ENCODE data around the gene SLC35E3. TPM values are rescaled to one million over a fixed set of nuclear protein-coding genes. Genes with fewer than 3 reads are reported as not detected.

The SLC35E3 gene
- total RNA-seq, 5 donors from 2014 or later (not counting 1 experiment from before 2014, with no cell fraction given), result 6.4 to 10.8 (median 9.7) TPM

DNA sequence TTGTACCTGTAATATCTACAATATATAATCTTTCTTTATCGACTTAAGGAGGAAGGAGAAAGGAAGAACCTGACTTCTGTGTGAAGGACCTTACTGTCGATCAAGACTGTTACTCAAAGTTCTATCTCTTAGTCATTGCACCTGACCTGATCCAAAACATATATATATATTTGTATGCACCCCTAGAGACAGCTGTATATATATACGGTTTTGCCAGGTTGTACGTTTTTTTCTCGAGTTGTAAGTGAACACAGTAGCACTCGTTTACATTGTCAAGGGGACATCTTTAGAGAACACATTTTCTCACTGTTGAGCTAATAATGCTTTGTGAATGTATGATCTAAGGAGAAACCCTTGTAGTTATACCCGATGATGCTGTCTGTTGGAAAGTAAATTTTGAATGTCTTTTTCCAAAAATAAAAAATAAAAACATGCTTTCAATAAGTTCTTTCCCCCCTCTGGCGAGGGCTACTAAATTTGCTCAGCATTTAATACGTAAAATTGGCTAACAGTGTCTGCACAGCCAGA is 536 bp upstream of the SLC35E3 start:
- Mint-ChIP-seq H3K36me3 (peaks cover 11% of the 10 kb centered on the region), H3K27me3 (no peaks in the 10 kb centered on the region), H3K9me3 (no peaks in the 10 kb centered on the region), H3K27ac (peak overlapping the region; percentile 87 to 91), H3K4me1 (peaks cover 42 to 53% (median 43%) of the 10 kb centered on the region in 3 donors), H3K4me3 (peak overlapping the region; percentile 96 to 99 (median 96))
- peaks cover 15 to 17% of the 10 kb centered on the region in 2 experiments for H3K4me1 ChIP-seq (ENCODE audit: control insufficient read depth in 1 of 2, extremely low read depth in 1 of 2, insufficient read depth in 2 of 2, low read length in 2 of 2)
- no peak for DNase-seq
- H3K36me3 ChIP-seq (ENCODE audit: control insufficient read depth in 2 of 2, extremely low read depth in 1 of 2, insufficient read depth in 1 of 2, low read length in 1 of 2), result peaks cover 0 to 14% of the 10 kb centered on the region in 2 donors
- POLR2A ChIA-PET, result interaction anchor here in 1 of 2 donors (1.6 to 2.4 kb wide), 2 partner anchors 10 to 62 kb away, joined by 3 to 10 read pairs; partner anchors contain the start of gene MDM2
- no peaks in the 10 kb centered on the region for H3K27me3 ChIP-seq (replicated peaks in 1 of 2; ENCODE audit: control insufficient read depth in 2 of 2, extremely low read depth in 1 of 2, insufficient read depth in 2 of 2, low read length in 1 of 2)
- ATAC-seq (replicated peaks in 1 of 4), result peak in 3 of 4 experiments; percentile 1 to 8 (median 3)
- peak overlapping the region; percentile 87 to 99 for H3K4me3 ChIP-seq (ENCODE audit: control insufficient read depth in 1 of 2, extremely low read depth in 1 of 2, low read length in 1 of 2)
- CTCF ChIA-PET, result interaction anchor here (0.6 to 2.9 kb wide), 4 partner anchors 62 to 387 kb away, joined by 3 to 25 read pairs (median 3); partner anchors contain the start of gene MDM2 (in 1 of the 2)
- WGBS (ENCODE audit: insufficient coverage), result 27% methylated on average over 2 of the region's 9 CpGs
- peak overlapping the region; percentile 81 for H3K27ac ChIP-seq (ENCODE audit: low read length)
- no peaks in the 10 kb centered on the region for H3K9me3 ChIP-seq

DNA sequence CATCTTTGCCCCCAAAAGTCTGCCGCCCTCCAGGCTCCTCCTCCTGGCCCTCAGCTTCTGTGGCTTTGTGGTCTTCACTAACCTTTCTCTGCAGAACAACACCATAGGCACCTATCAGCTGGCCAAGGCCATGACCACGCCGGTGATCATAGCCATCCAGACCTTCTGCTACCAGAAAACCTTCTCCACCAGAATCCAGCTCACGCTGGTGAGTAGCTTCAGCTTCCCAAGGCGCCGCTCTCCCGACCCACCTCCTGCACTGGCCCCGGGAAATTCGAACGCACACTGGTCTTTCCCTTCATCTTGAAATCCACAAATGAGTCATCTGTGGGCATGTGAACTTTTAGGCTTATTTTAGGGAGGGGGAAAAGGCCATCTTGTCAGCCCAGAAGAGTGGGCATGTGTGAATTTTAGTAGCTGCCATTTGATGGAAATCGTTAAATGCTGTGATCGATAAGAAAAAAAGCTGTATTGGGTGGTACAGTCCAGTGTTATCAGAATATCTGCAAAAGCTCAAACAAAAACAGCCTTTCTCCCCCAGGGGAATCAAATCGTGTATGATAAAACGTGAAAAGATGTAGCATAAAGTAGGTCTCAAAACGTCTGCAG is 700 bp downstream of the SLC35E3 start:
- Mint-ChIP-seq H3K9me3 (no peaks in the 10 kb centered on the region), H3K27me3 (no peaks in the 10 kb centered on the region), H3K36me3 (peaks cover 11% of the 10 kb centered on the region), H3K4me1 (peaks cover 42 to 54% (median 43%) of the 10 kb centered on the region in 3 donors), H3K4me3 (peak overlapping the region; percentile 96 to 99 (median 96)), H3K27ac (peak overlapping the region; percentile 87 to 91)
- Histone ChIP-seq H3K9me3 (no peaks in the 10 kb centered on the region), H3K36me3 (ENCODE audit: control insufficient read depth in 2 of 2, extremely low read depth in 1 of 2, insufficient read depth in 1 of 2, low read length in 1 of 2) (peaks cover 0 to 12% of the 10 kb centered on the region in 2 donors), H3K27ac (ENCODE audit: low read length) (peak overlapping the region; percentile 81), H3K4me3 (ENCODE audit: control insufficient read depth in 1 of 2, extremely low read depth in 1 of 2, low read length in 1 of 2) (peak overlapping the region; percentile 87 to 99), H3K27me3 (replicated peaks in 1 of 2; ENCODE audit: control insufficient read depth in 2 of 2, extremely low read depth in 1 of 2, insufficient read depth in 2 of 2, low read length in 1 of 2) (no peaks in the 10 kb centered on the region), H3K4me1 (ENCODE audit: control insufficient read depth in 1 of 2, extremely low read depth in 1 of 2, insufficient read depth in 2 of 2, low read length in 2 of 2) (peaks cover 15 to 18% of the 10 kb centered on the region in 2 experiments)
- 0% methylated on average over 3 of the region's 15 CpGs for WGBS (ENCODE audit: insufficient coverage)
- DNase-seq (peak in 13 of 35 experiments; percentile 0 to 45 (median 9)), ATAC-seq (replicated peaks in 1 of 4) (peak; percentile 8 to 15 (median 11))
- POLR2A ChIA-PET, result interaction anchor here (0.5 to 2.4 kb wide), 6 partner anchors 9 to 138 kb away, joined by 3 to 11 read pairs (median 4); partner anchors contain the start of gene MDM2 (in 2 of the 2)
- CTCF ChIA-PET, result interaction anchor here (0.5 to 2.9 kb wide), 7 partner anchors 61 to 1321 kb away, joined by 3 to 25 read pairs (median 3); partner anchors contain the start of gene MDM2 (in 2 of the 2)

DNA sequence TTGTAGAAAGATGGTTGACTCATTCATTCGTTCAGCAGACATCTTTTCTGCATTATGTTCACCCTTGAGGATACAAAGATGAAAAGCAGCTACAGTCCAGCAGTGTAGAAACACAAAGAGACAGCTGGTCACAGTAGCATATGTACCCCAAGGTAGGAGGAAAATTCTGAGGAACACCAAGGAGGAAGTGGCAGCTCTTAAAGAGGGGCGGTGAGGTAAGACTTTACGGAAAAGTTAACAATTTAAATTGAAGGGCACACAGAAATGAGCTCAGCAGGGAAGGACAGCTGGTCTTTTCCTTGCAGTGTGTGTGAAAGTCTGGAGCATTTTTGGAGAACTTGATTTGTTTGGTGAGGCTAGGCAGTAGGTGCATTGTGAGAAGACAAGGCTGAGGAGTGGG is 3.5 kb downstream of the SLC35E3 start:
- WGBS (ENCODE audit: insufficient coverage), result 100% methylated on average over 3 of the region's 3 CpGs
- Mint-ChIP-seq H3K27ac (peak overlapping the region in 1 of 2 donors; percentile 13), H3K4me1 (peaks cover 34 to 46% (median 36%) of the 10 kb centered on the region in 3 donors), H3K27me3 (no peaks in the 10 kb centered on the region), H3K4me3 (no peak overlapping the region), H3K36me3 (peaks cover 25% of the 10 kb centered on the region), H3K9me3 (no peaks in the 10 kb centered on the region)
- Histone ChIP-seq H3K36me3 (ENCODE audit: control insufficient read depth in 2 of 2, extremely low read depth in 1 of 2, insufficient read depth in 1 of 2, low read length in 1 of 2) (peaks cover 0 to 21% of the 10 kb centered on the region in 2 donors), H3K9me3 (no peaks in the 10 kb centered on the region), H3K4me1 (ENCODE audit: control insufficient read depth in 1 of 2, extremely low read depth in 1 of 2, insufficient read depth in 2 of 2, low read length in 2 of 2) (peaks cover 12 to 18% of the 10 kb centered on the region in 2 experiments), H3K4me3 (ENCODE audit: control insufficient read depth in 1 of 2, extremely low read depth in 1 of 2, low read length in 1 of 2) (no peak overlapping the region), H3K27ac (ENCODE audit: low read length) (no peak overlapping the region), H3K27me3 (replicated peaks in 1 of 2; ENCODE audit: control insufficient read depth in 2 of 2, extremely low read depth in 1 of 2, insufficient read depth in 2 of 2, low read length in 1 of 2) (no peaks in the 10 kb centered on the region)
- ChIA-PET CTCF (interaction anchor here in 1 of 2 donors (0.8 kb wide), 1 partner anchor 14 kb away, joined by 4 read pairs; no protein-coding TSS in a partner anchor), POLR2A (interaction anchor here in 1 of 2 donors (0.6 kb wide), 1 partner anchor 95 kb away, joined by 7 read pairs; no protein-coding TSS in a partner anchor)
- ATAC-seq (replicated peaks in 1 of 4) (no peak), DNase-seq (no peak)

DNA sequence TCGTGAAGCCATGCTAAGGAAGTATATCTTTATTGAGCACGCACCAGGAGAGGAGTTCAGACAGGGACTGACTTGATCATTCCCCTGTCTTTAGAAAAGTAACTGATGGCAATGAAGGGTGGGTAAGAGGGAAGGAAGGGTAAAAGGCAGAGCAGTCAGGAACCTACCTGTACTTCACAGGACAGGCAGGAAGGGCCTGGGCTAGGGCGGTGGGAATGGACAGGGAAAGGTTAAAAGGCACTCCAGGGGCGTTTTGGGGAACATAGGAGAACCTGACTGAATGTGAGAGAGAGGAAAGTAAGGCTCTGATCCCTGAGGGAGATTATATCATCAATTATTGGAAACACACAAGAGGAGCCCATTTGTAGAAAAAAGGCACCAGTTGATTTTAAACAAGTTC is 3.9 kb downstream of the SLC35E3 start:
- no peak overlapping the region for H3K27ac ChIP-seq (ENCODE audit: low read length)
- no peak for ATAC-seq (replicated peaks in 1 of 4)
- H3K4me1 Mint-ChIP-seq, result peaks cover 34 to 46% (median 36%) of the 10 kb centered on the region in 3 donors
- DNase-seq, result no peak
- H3K27me3 ChIP-seq (replicated peaks in 1 of 2; ENCODE audit: control insufficient read depth in 2 of 2, extremely low read depth in 1 of 2, insufficient read depth in 2 of 2, low read length in 1 of 2), result no peaks in the 10 kb centered on the region
- 87% methylated on average over 2 of the region's 4 CpGs for WGBS (ENCODE audit: insufficient coverage)
- H3K27ac Mint-ChIP-seq, result peak overlapping the region in 1 of 2 donors; percentile 0
- H3K36me3 Mint-ChIP-seq, result peaks cover 29% of the 10 kb centered on the region
- H3K9me3 ChIP-seq, result no peaks in the 10 kb centered on the region
- H3K4me3 ChIP-seq (ENCODE audit: control insufficient read depth in 1 of 2, extremely low read depth in 1 of 2, low read length in 1 of 2), result no peak overlapping the region
- POLR2A ChIA-PET, result interaction anchor here in 1 of 2 donors (0.6 kb wide), 1 partner anchor 96 kb away, joined by 7 read pairs; no protein-coding TSS in a partner anchor
- CTCF ChIA-PET, result interaction anchor here in 1 of 2 donors (0.8 kb wide), 1 partner anchor 14 kb away, joined by 4 read pairs; no protein-coding TSS in a partner anchor
- H3K36me3 ChIP-seq (ENCODE audit: control insufficient read depth in 2 of 2, extremely low read depth in 1 of 2, insufficient read depth in 1 of 2, low read length in 1 of 2), result peaks cover 0 to 23% of the 10 kb centered on the region in 2 donors
- H3K27me3 Mint-ChIP-seq, result no peaks in the 10 kb centered on the region
- no peaks in the 10 kb centered on the region for H3K9me3 Mint-ChIP-seq
- H3K4me3 Mint-ChIP-seq, result no peak overlapping the region
- H3K4me1 ChIP-seq (ENCODE audit: control insufficient read depth in 1 of 2, extremely low read depth in 1 of 2, insufficient read depth in 2 of 2, low read length in 2 of 2), result peaks cover 12 to 18% of the 10 kb centered on the region in 2 experiments

DNA sequence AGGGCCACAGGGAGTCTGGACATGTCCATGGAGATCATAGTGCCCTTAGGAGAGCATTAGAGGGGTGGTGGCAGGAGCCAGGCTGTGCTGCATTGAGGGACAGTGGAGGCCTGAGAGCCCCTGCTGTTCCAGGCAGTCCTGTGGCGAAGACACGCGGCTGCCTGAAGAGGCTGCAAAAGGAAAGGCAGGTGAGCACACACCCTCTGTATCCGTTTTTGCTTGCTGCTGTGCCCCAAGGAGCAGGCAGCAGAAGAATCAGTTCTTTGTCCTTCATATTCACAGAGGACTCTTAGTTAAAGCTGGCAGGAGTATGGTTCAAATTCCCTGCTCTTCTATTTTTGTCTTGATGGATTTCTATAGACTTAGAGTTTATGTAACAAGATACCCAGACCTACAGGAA is 4.5 kb downstream of the SLC35E3 start:
- no peak for DNase-seq
- ChIA-PET POLR2A (no interaction called here), CTCF (no interaction called here)
- no peak for ATAC-seq (replicated peaks in 1 of 4)
- Mint-ChIP-seq H3K36me3 (peaks cover 35% of the 10 kb centered on the region), H3K9me3 (no peaks in the 10 kb centered on the region), H3K27ac (no peak overlapping the region), H3K4me1 (peaks cover 34 to 41% (median 35%) of the 10 kb centered on the region in 3 donors), H3K27me3 (no peaks in the 10 kb centered on the region), H3K4me3 (no peak overlapping the region)
- WGBS (ENCODE audit: insufficient coverage), result 81% methylated on average over 3 of the region's 4 CpGs
- H3K4me3 ChIP-seq (ENCODE audit: control insufficient read depth in 1 of 2, extremely low read depth in 1 of 2, low read length in 1 of 2), result no peak overlapping the region
- H3K9me3 ChIP-seq, result no peaks in the 10 kb centered on the region
- no peaks in the 10 kb centered on the region for H3K27me3 ChIP-seq (replicated peaks in 1 of 2; ENCODE audit: control insufficient read depth in 2 of 2, extremely low read depth in 1 of 2, insufficient read depth in 2 of 2, low read length in 1 of 2)
- no peak overlapping the region for H3K27ac ChIP-seq (ENCODE audit: low read length)
- peaks cover 12 to 18% of the 10 kb centered on the region in 2 experiments for H3K4me1 ChIP-seq (ENCODE audit: control insufficient read depth in 1 of 2, extremely low read depth in 1 of 2, insufficient read depth in 2 of 2, low read length in 2 of 2)
- peaks cover 0 to 29% of the 10 kb centered on the region in 2 donors for H3K36me3 ChIP-seq (ENCODE audit: control insufficient read depth in 2 of 2, extremely low read depth in 1 of 2, insufficient read depth in 1 of 2, low read length in 1 of 2)

DNA sequence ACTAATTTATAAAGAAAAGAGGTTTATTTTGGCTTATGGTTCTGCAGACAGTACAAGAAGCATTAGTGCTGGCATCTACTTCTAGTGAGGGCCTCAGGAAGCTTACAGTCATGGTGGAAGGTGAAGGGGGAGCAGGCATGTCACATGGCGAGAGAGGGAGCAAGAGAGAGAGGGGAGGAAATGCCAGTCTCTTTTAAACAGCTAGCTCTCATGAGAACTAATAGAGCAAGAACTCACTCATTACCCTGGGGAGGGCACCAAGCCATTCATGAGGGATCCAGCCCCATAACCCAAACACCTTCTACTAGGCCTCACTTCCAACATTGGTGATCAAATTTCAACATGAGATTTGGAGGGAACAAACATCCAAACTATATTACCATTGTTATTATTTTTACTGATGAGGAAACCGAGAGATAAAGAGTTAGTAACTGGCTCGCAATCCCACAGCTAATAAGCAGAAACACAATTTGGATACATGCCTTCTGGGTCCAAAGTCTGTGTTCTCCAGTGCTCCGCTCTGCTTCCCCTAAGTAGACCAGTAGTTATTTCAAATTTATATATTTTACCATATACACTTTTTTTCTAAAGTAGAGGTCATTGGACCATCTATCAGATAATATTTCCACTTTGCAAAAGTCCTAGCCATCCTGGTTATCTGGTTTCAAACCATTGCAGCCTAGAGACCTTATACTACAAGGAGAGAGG is 9.7 kb downstream of the SLC35E3 start:
- Mint-ChIP-seq H3K36me3 (peaks cover 57% of the 10 kb centered on the region), H3K27me3 (no peaks in the 10 kb centered on the region), H3K4me1 (no peaks in the 10 kb centered on the region), H3K9me3 (no peaks in the 10 kb centered on the region), H3K4me3 (no peak overlapping the region), H3K27ac (no peak overlapping the region)
- Histone ChIP-seq H3K27me3 (replicated peaks in 1 of 2; ENCODE audit: control insufficient read depth in 2 of 2, extremely low read depth in 1 of 2, insufficient read depth in 2 of 2, low read length in 1 of 2) (no peaks in the 10 kb centered on the region), H3K36me3 (ENCODE audit: control insufficient read depth in 2 of 2, extremely low read depth in 1 of 2, insufficient read depth in 1 of 2, low read length in 1 of 2) (peaks cover 3 to 41% of the 10 kb centered on the region in 2 donors), H3K9me3 (no peaks in the 10 kb centered on the region), H3K4me3 (ENCODE audit: control insufficient read depth in 1 of 2, extremely low read depth in 1 of 2, low read length in 1 of 2) (no peak overlapping the region), H3K4me1 (ENCODE audit: control insufficient read depth in 1 of 2, extremely low read depth in 1 of 2, insufficient read depth in 2 of 2, low read length in 2 of 2) (no peaks in the 10 kb centered on the region), H3K27ac (ENCODE audit: low read length) (no peak overlapping the region)
- ATAC-seq (replicated peaks in 1 of 4), result no peak
- POLR2A ChIA-PET, result interaction anchor here in 1 of 2 donors (0.6 kb wide), 1 partner anchor 64 kb away, joined by 3 read pairs; no protein-coding TSS in a partner anchor
- WGBS (ENCODE audit: insufficient coverage), result no CpG with 5 or more reads among the region's 4 CpGs
- CTCF ChIA-PET, result no interaction called here
- DNase-seq, result no peak
